Stimulated activated CD4-positive, alpha-beta T cell treated with anti-CD3 and anti-CD28 coated beads, Interleukin-15, amount 100 ng/mL, for 24 hours (primary cell): ENCODE measurements around the gene PKNOX2.

ENCODE experiments used
- DNase-seq: peaks from one replicate; pipeline ENCODE4 v3.0.0-alpha.2; 2020

PKNOX2 gene

DNA sequence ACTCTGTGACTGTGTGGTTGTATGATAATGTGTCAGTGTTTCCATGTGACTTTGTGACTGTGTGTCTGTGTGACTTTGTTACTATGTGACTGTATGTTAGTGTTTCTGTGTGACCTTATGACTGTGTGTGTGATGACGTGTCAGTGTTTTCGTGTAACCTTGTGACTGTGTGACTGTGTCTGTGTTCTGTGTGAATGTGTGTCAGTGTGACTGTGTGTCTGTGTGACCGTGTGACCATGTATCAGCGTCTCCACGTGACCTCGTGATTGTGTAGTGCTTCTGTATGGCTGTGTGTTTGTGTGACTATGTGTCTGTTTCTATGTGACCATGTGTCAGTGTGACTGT lies 9.5 kb upstream of the PKNOX2 start:
- DNase-seq, result no peak

GRCh38 chr11:125155767-125156166 lies 8.8 kb upstream of the PKNOX2 start:
- DNase-seq, result no peak

DNA sequence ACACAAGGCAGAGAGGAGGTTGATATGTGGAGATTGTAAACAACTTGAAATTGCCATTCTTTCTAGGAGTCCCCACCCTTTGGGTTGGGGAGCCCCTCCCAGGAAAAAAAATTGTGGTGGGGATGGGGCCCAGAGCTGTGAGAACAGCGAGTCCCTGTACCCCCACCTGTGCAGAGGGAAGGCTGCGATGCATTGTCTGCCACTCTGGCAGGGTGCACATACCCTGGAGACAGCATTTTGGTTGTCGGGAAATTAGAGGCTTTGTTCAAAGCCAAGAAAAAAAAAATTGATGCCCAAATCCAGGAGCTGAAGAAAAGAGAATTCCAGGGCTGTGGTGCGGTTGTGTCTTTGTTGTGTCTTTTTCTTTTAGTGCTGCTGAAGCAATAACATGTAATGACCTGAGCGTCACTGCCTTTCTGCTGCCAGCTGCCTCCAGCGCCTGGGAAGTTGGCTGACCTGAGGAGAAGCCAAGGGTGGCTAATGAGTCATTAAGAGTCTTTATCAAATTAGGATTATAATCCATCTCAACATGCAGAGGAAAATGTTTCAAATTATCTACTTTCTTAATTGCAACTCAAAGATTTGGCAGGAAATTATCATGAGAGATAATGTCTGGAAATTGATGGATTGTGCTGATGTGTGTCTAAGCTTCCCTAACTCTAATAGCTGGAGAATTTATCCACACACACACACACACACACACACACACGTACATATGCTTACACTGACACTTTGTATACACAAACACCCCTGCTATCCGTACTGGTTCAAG lies 8.0 kb upstream of the PKNOX2 start:
- no peak for DNase-seq

DNA sequence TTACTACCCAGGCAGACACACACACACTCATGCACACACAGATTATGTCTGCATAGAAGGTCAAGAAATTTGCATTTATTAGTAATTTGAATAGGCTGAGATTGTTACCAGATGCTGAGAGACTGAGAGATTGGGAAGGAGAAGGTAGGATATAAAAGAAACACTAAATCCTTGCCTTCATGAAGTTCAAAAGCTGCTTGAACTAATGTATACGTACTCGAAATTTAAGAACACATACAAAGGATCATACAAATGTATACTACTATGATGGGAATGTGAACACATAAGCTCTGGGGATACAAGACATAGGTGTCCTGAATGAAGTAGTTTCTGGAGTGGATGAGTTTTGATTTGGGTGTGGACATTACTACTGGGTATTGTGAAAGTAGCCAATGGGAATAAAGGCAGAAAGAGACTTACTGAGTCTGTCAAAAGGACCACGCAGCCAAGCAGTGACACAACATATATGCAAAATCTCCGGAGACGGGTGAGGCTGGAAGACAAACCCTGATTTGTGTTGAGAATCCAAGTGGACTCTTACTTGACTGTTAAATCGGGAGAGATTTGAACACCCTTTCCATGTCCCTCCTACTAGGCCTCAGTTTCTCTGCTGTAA lies 7.3 kb upstream of the PKNOX2 start:
- DNase-seq, result no peak

- DNase-seq, result no peak
These were observed 6.4 kb upstream of the PKNOX2 start for GRCh38 chr11:125157953-125158680.

DNA sequence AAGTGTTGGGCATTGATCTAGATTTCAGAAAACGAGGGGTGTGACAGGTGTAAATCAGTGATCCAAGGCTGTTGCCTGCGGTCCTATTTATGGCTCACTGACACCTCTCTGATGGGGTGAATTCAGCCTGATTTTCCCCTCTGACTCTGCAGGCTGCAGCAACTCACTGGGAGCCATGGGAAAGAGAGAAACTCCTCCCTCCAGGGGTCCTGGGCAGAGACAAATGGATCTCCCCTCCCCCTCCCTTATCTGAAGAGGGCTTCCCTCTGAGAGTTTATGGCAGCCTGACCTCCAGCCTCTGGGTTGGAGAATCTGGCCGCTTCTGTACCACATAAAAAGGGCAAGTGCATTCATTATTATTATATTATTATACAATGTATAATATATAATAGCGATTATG lies 1.8 kb upstream of the PKNOX2 start:
- DNase-seq, result no peak

DNA sequence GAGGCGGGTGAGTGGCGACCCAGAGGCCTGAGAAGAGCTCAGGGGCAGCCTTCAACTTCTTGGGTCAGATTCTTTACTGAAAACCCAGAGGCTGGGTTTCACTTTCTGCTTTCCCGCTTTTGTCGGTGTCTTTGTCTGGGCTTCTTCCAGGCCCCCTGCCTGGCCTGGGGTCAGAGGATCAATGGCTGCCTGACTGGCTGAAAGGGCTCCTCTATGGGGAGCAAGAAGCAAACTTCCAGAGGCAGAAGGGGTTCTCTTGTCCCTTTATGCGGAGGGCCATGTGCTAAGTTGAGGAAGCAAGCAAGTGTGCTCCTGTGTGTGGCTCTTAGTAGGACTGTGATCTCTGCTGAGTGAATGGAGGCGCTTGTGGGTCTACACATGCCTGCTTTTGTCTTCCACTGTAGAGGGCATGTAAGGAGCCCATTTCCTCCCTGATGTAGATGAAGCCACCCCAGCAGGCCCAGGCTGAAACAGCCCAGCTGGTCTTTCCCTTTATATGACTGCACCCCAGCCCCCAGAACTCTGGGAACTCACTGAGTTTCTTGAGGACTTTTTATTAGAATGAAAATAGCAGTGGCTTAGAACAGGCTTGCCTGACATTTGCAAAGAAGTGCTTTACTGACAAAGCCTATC lies 1.0 kb upstream of the PKNOX2 start:
- DNase-seq, result no peak

DNA sequence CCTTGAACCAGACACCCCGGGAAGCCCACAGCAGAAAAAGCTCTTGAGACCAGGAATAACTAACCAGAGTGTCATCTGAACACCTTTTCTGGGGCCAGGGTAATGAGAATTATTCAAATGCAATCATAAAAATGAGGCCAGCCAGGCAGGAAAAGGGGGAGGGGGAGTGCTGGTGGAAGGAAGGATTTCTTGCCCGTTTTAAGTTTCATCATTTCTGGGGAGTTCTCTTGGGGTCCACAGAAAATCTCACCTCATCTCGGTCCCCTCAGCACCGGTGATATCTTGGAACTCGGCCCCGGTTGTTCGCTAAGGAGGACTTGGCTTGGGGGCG lies 495 bp upstream of the PKNOX2 start:
- no peak for DNase-seq

GRCh38 chr11:125165111-125165842 lies 726 bp downstream of the PKNOX2 start:
- DNase-seq, result peak; percentile 39

- peak; percentile 24 for DNase-seq
These were observed 1.6 kb downstream of the PKNOX2 start for GRCh38 chr11:125165843-125166763.

DNA sequence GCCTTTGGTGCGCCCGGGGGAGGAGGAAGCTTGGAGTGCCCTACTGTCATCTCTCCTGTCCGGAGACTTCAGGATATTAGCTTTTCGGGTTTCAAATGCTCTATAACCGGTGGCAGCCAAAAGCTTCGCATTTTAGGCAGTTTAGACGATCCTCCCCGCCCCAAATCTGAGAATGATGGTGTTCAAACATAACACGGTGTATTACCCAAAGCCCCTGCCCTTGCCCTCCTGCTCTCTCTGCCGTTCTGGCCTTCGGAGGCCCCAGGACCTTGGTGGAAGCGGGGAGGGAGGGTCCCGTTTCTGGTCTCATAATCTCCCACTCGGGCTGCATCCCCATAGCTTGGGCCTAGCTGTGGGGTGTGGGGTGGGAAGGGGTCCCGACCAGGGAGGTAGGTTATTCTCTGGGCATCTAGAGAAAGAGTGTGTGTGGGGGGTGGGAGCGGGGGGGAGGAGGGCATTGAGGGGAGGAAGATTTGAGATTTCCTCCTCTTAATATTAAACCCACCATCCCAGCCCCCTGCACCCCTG lies 2.3 kb downstream of the PKNOX2 start:
- DNase-seq, result no peak

- DNase-seq, result no peak
These were observed 2.9 kb downstream of the PKNOX2 start for GRCh38 chr11:125167292-125167953.

GRCh38 chr11:125167954-125168835 lies 3.6 kb downstream of the PKNOX2 start:
- DNase-seq, result no peak

- no peak for DNase-seq
These were observed 4.4 kb downstream of the PKNOX2 start for GRCh38 chr11:125168918-125169456.

- no peak for DNase-seq
These were observed 5.5 kb downstream of the PKNOX2 start for GRCh38 chr11:125170001-125170509.

DNA sequence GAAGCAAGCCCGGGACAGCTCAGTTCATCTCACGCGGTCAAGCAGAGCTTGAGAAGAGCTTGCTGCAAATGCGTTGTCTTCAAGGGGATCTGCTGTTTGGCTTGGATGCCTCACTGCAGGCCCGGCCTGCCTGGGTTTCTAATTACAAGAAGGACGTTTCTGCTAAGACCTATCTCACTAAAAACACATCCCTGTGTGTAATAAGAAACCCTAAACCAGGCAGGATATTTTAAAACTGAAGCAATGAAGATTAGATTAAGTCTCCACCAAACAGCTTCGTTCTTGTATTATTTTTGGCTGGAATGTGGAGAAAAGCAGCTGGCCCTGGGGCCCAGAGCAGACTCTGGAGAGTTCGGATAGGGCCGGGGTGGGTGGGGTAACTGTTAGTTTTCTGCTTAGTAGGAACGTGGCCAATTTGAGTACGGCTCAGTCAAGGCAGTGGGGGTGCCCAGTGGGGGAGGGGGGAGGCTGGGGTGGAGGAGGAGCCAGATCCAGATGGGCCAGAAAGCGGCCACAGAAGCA lies 6.0 kb downstream of the PKNOX2 start:
- DNase-seq, result no peak

GRCh38 chr11:125171974-125172373 lies 7.4 kb downstream of the PKNOX2 start:
- no peak for DNase-seq

- no peak for DNase-seq
These were observed 8.5 kb downstream of the PKNOX2 start for GRCh38 chr11:125173027-125173426.

DNA sequence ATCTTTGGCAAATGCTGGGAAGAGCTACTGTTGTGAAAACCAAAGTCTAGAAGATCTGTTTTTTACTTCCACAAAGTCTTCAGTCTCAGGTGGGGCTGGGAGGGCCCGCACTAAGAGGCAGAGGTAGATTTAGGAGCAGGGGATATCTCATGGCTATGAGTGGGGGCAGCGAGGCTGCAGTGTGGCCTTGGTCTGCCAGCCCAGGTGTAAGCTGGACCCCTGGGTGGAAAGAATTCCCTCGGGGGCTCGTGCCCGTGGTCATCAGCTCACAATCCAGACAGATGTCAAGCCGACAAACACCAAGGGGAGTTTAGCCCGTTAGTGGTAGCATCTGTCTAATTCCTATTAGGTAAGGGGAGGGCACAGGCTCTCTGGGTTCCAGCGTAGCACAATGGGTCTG lies 9.0 kb downstream of the PKNOX2 start:
- no peak for DNase-seq
